ENCODE data around the gene ENTREP3.
"Not testable (repeated sequence)": the region's sequence is repeated elsewhere in the genome, so short reads cannot be mapped to it uniquely, and the experiment has no call there.

Gene ENTREP3

DNA sequence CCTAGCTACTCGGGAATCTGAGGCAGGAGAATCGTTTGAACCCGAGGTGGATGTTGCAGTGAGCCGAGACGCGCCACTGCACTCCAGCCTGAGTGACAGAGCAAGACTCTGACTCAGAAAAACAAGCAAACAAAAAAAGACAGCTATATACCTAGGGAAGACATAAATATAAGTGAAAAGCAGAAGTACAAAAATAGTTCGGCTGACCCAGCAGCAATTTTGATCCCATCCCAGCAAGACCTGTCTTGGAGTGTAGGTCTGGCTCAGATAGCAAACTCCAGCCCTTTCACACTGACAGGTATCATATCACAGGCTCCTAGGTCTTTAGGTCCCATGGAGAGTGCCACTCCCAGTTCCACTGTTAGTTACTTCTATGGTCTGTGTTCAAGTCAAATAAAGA is 32.2 kb downstream of the ENTREP3 start:
- Histone ChIP-seq H3K9ac (ENCODE audit: low read length in 2 of 2) (no peak overlapping the region), H3K9me3 (ENCODE audit: control insufficient read depth in 2 of 2, low read length in 2 of 2) (no peaks in the 10 kb centered on the region), H3K27ac (ENCODE audit: low read length) (no peak overlapping the region), H3K4me3 (ENCODE audit: low read length in 2 of 2) (no peak overlapping the region), H3K27me3 (ENCODE audit: control insufficient read depth in 1 of 2, insufficient read depth in 2 of 2, low read length in 2 of 2) (no peaks in the 10 kb centered on the region), H3K36me3 (ENCODE audit: control insufficient read depth in 2 of 2, insufficient read depth in 2 of 2, low read length in 2 of 2) (no peaks in the 10 kb centered on the region), H3K4me1 (ENCODE audit: control insufficient read depth, insufficient read depth, low read length) (peaks cover 18% of the 10 kb centered on the region)

DNA sequence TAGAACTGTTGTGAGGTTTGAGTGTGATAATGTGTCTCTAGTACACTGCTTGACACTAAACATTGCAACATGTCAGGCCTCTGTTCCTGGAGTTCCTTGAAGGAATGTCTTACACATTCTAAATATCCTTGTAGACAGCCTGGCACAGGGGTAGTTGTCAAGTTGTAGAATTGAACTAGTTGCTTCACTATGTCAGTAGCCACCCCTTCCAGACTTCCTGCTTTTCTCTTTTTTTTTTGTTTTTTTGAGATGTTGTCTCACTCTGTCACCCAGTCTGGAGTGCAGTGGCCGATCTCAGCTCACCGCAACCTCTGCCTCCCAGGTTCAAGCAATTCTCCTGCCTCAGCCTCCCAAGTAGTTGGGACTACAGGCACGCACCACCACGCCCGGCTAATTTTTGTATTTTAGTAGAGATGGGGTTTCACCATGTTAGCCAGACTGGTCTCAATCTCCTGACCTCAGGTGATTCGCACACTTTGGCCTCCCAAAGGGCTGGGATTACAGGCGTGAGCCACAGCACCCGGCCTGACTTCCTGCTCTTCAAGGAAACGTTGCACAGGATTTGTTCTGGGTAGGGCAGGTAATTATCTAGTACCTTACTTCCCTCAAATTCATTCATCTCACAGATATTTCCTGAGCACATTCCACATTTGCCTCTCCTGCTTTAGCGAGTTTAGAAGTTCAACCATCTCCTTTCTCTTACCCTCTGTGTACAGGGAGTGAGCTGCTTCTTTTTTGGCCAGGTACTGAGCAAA is 34.9 kb downstream of the ENTREP3 start:
- not testable (repeated sequence) for H3K9ac ChIP-seq (ENCODE audit: low read length in 2 of 2); H3K27ac ChIP-seq (ENCODE audit: low read length); H3K9me3 ChIP-seq (ENCODE audit: control insufficient read depth in 2 of 2, low read length in 2 of 2); H3K27me3 ChIP-seq (ENCODE audit: control insufficient read depth in 1 of 2, insufficient read depth in 2 of 2, low read length in 2 of 2); H3K36me3 ChIP-seq (ENCODE audit: control insufficient read depth in 2 of 2, insufficient read depth in 2 of 2, low read length in 2 of 2); H3K4me3 ChIP-seq (ENCODE audit: low read length in 2 of 2); H3K4me1 ChIP-seq (ENCODE audit: control insufficient read depth, insufficient read depth, low read length)

DNA sequence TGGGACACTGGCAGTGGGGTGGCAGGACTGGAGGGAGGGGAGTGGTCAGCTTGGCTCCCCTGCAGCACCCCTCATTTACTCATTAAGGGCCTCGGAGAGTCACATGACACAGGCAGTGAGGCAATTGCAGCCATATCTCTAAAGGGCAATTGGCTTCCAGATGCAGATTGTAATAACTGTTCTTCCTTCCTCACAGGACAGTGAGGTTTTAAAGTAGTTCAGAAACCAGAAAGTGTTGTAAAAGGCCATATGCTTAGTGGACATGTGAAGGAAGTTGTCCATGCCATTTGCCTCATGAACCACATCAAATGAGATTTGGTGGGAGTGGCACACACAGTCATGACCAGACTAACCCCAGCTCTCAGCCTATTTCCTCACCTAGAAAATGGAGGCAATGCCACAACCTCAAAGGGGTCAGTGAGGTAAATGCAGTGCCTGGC is 35.7 kb downstream of the ENTREP3 start:
- H3K4me3 ChIP-seq (ENCODE audit: low read length in 2 of 2), result peak overlapping the region in 1 of 2 donors; percentile 44
- peaks cover 5% of the 10 kb centered on the region for H3K4me1 ChIP-seq (ENCODE audit: control insufficient read depth, insufficient read depth, low read length)
- H3K9me3 ChIP-seq (ENCODE audit: control insufficient read depth in 2 of 2, low read length in 2 of 2), result no peaks in the 10 kb centered on the region
- peaks cover 0 to 2% of the 10 kb centered on the region in 2 donors for H3K36me3 ChIP-seq (ENCODE audit: control insufficient read depth in 2 of 2, insufficient read depth in 2 of 2, low read length in 2 of 2)
- H3K9ac ChIP-seq (ENCODE audit: low read length in 2 of 2), result no peak overlapping the region
- peak overlapping the region; percentile 24 for H3K27ac ChIP-seq (ENCODE audit: low read length)
- no peaks in the 10 kb centered on the region for H3K27me3 ChIP-seq (ENCODE audit: control insufficient read depth in 1 of 2, insufficient read depth in 2 of 2, low read length in 2 of 2)

DNA sequence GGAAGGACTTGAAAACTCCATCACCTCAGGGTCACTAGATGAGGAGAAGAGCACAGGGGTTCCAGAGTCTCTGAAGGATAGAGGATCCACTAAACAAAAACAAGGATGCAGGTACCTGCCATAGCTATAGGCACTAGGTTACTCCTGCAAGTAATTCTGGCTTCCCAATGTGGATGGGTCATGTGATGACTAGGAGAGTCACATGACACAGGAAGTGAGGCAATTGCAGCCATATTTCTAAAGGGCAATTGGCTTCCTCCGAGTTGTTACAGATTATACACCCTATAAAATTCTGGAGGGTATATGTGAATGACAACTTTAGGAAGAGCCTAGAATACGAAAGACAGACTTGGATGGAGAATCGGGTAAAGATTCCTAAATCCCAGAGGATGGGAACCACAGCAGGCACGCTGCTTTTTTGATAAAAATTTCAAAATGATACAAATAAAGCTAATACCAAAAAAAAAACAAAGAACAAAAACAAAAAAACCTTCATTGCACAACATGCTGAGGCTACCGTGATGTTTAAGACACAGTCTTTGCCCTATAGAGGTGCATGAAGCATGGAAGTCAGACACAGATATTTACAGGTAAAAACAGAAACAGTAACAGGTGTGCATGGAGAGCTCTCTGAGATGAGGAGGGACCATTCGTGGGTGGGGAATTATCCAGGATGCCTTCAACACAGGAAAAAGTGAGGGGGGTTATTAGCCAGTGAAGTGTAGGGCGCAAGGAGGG is 36.3 kb downstream of the ENTREP3 start:
- peaks cover 0 to 2% of the 10 kb centered on the region in 2 donors for H3K36me3 ChIP-seq (ENCODE audit: control insufficient read depth in 2 of 2, insufficient read depth in 2 of 2, low read length in 2 of 2)
- H3K9ac ChIP-seq (ENCODE audit: low read length in 2 of 2), result peak overlapping the region in 1 of 2 donors; percentile 42
- H3K27ac ChIP-seq (ENCODE audit: low read length), result peak overlapping the region; percentile 24
- no peaks in the 10 kb centered on the region for H3K27me3 ChIP-seq (ENCODE audit: control insufficient read depth in 1 of 2, insufficient read depth in 2 of 2, low read length in 2 of 2)
- peak overlapping the region; percentile 40 to 44 for H3K4me3 ChIP-seq (ENCODE audit: low read length in 2 of 2)
- H3K4me1 ChIP-seq (ENCODE audit: control insufficient read depth, insufficient read depth, low read length), result peaks cover 5% of the 10 kb centered on the region
- H3K9me3 ChIP-seq (ENCODE audit: control insufficient read depth in 2 of 2, low read length in 2 of 2), result no peaks in the 10 kb centered on the region

DNA sequence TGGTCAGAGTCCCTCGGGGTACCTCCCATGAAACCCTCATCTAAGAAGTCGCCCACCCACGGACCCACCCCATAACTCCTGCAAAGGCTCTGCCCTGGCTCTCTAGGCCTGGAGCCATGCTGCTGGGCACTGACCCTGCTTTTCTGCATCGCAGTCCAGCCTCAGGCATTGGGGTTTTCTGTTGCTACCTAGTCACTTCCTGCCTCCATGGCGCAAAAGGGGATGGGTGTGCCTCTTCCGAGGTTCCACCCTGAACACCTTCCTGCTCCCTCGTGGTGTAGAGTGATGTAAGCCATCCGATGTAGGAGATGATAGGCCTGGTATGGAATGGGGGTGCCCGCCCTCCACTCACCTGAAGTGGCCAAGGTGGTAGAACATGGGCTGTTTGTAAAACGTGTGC is 40.6 kb downstream of the ENTREP3 start:
- not testable (repeated sequence) for H3K27ac ChIP-seq (ENCODE audit: low read length); H3K9ac ChIP-seq (ENCODE audit: low read length in 2 of 2); H3K27me3 ChIP-seq (ENCODE audit: control insufficient read depth in 1 of 2, insufficient read depth in 2 of 2, low read length in 2 of 2); H3K9me3 ChIP-seq (ENCODE audit: control insufficient read depth in 2 of 2, low read length in 2 of 2); H3K4me3 ChIP-seq (ENCODE audit: low read length in 2 of 2); H3K36me3 ChIP-seq (ENCODE audit: control insufficient read depth in 2 of 2, insufficient read depth in 2 of 2, low read length in 2 of 2)
- peaks cover 15% of the 10 kb centered on the region for H3K4me1 ChIP-seq (ENCODE audit: control insufficient read depth, insufficient read depth, low read length)

DNA sequence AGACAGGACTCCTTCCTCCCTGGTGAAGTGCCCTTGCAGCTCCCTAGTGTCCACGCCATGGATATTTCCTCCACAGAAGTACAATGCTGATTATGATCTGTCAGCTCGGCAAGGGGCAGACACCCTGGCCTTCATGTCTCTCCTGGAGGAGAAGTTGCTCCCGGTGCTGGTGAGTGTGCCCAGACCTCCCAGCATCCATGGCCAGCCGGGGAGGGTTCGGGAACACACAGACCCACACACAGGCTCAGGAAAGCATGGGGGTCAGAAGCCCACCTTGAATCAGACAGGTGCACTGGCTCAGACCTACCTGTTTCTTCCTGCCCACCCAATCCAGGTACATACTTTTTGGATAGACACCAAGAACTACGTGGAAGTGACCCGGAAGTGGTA is 43.2 kb downstream of the ENTREP3 start:
- not testable (repeated sequence) for H3K9ac ChIP-seq (ENCODE audit: low read length in 2 of 2); H3K27ac ChIP-seq (ENCODE audit: low read length); H3K27me3 ChIP-seq (ENCODE audit: control insufficient read depth in 1 of 2, insufficient read depth in 2 of 2, low read length in 2 of 2); H3K9me3 ChIP-seq (ENCODE audit: control insufficient read depth in 2 of 2, low read length in 2 of 2); H3K4me3 ChIP-seq (ENCODE audit: low read length in 2 of 2); H3K36me3 ChIP-seq (ENCODE audit: control insufficient read depth in 2 of 2, insufficient read depth in 2 of 2, low read length in 2 of 2)
- H3K4me1 ChIP-seq (ENCODE audit: control insufficient read depth, insufficient read depth, low read length), result peaks cover 34% of the 10 kb centered on the region

DNA sequence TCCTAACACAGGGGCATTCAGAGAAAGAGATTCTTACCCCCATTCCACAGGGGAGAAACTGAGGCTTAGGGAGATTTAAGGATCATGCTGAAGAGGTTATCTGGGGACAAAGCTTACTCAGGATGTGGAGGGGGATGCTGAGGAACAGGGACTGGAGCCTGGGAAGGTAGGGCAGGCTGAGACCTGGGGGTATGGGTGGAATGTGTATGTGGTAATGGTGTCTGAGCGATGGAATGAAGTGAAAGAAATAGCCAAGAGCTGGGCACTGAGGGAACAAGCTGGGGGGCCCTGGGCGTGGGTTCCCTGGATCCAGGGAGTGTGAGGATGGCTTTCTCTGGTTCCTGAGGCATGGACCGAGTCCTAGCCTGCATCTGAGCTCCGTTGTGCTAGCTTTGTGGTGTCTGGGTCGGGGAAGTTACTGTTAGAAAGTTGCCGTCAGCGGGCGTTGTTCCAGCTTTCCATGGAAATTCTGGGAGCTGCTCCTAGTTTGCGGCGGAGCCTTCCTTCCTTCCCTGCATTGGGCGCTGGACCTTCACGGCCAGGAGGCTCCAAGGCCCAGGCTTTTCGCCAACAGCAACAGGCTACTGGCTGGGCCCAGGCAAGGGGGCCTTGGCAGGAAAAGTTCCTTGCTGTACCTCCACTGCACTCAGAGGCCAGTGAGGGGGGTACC is 43.8 kb downstream of the ENTREP3 start:
- H3K9me3 ChIP-seq (ENCODE audit: control insufficient read depth in 2 of 2, low read length in 2 of 2); H3K27me3 ChIP-seq (ENCODE audit: control insufficient read depth in 1 of 2, insufficient read depth in 2 of 2, low read length in 2 of 2); H3K9ac ChIP-seq (ENCODE audit: low read length in 2 of 2); H3K4me3 ChIP-seq (ENCODE audit: low read length in 2 of 2); H3K36me3 ChIP-seq (ENCODE audit: control insufficient read depth in 2 of 2, insufficient read depth in 2 of 2, low read length in 2 of 2): not testable (repeated sequence)
- H3K27ac ChIP-seq (ENCODE audit: low read length), result peak overlapping the region; percentile 49
- H3K4me1 ChIP-seq (ENCODE audit: control insufficient read depth, insufficient read depth, low read length), result peaks cover 39% of the 10 kb centered on the region

DNA sequence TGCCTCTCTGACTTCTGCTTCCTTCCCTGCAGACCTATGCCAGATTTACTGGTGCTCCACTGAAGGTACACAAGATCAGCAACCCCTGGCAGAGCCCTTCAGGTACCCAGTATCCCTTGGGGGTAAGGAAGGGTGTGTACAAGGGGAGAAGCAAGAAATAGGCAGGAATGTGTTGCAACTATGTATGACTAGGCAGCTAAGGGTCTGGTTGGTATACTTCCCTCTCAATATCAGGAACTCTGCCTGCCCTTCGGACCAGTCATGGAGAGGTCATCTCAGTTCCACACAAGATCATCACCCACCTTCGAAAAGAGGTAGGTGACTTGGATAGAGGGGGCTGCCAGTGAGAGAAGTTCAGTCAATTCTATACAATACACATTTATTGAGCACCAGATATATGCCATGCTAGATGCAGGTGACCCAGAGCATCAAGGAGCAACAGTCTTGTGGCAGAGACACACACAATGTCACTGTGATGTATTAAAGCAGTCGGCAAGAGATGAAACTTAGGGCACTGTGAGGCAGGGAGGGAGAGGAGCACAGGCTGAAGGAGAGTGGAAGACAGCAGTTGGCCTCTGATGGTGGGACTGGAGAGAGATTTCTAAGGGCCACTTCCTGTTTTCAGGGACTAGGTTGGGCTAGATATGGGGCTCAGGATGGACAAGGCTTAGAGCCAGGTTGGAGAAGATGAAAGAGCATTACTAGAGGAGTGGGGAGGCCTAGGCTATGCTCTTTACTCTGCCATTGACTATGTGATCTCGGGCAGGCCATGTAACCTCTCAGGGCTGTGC is 44.8 kb downstream of the ENTREP3 start:
- H3K9ac ChIP-seq (ENCODE audit: low read length in 2 of 2), result no peak overlapping the region
- peak overlapping the region; percentile 49 for H3K27ac ChIP-seq (ENCODE audit: low read length)
- H3K4me1 ChIP-seq (ENCODE audit: control insufficient read depth, insufficient read depth, low read length), result peaks cover 47% of the 10 kb centered on the region
- H3K36me3 ChIP-seq (ENCODE audit: control insufficient read depth in 2 of 2, insufficient read depth in 2 of 2, low read length in 2 of 2), result peaks cover 3 to 13% of the 10 kb centered on the region in 2 donors
- H3K9me3 ChIP-seq (ENCODE audit: control insufficient read depth in 2 of 2, low read length in 2 of 2), result no peaks in the 10 kb centered on the region
- H3K27me3 ChIP-seq (ENCODE audit: control insufficient read depth in 1 of 2, insufficient read depth in 2 of 2, low read length in 2 of 2), result no peaks in the 10 kb centered on the region
- H3K4me3 ChIP-seq (ENCODE audit: low read length in 2 of 2), result no peak overlapping the region

DNA sequence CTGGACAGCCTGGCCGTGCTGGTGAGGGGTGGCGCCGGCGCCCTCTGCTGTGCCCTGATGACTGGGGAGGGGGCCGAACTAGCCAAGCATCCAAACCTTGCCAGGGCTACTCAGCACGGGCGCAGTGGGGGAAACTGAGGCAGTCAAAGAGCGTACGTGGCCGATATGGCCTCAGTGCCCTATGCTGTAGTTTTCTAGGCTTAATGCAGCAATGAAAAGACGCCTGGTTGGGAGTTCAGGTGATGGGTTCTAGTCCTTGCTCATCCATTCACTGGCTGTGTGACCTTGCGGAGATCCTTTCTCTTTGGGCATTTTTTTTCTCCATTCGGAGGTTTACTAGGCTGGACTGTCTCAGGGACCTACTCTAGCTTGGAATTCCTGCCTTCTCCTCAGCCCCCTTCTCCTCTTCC is 46.0 kb downstream of the ENTREP3 start:
- Histone ChIP-seq H3K4me1 (ENCODE audit: control insufficient read depth, insufficient read depth, low read length) (peaks cover 52% of the 10 kb centered on the region), H3K36me3 (ENCODE audit: control insufficient read depth in 2 of 2, insufficient read depth in 2 of 2, low read length in 2 of 2) (peaks cover 8 to 11% of the 10 kb centered on the region in 2 donors), H3K9me3 (ENCODE audit: control insufficient read depth in 2 of 2, low read length in 2 of 2) (no peaks in the 10 kb centered on the region), H3K27ac (ENCODE audit: low read length) (peak overlapping the region; percentile 99), H3K27me3 (ENCODE audit: control insufficient read depth in 1 of 2, insufficient read depth in 2 of 2, low read length in 2 of 2) (no peaks in the 10 kb centered on the region), H3K4me3 (ENCODE audit: low read length in 2 of 2) (peak overlapping the region; percentile 76 to 95), H3K9ac (ENCODE audit: low read length in 2 of 2) (peak overlapping the region; percentile 94)

DNA sequence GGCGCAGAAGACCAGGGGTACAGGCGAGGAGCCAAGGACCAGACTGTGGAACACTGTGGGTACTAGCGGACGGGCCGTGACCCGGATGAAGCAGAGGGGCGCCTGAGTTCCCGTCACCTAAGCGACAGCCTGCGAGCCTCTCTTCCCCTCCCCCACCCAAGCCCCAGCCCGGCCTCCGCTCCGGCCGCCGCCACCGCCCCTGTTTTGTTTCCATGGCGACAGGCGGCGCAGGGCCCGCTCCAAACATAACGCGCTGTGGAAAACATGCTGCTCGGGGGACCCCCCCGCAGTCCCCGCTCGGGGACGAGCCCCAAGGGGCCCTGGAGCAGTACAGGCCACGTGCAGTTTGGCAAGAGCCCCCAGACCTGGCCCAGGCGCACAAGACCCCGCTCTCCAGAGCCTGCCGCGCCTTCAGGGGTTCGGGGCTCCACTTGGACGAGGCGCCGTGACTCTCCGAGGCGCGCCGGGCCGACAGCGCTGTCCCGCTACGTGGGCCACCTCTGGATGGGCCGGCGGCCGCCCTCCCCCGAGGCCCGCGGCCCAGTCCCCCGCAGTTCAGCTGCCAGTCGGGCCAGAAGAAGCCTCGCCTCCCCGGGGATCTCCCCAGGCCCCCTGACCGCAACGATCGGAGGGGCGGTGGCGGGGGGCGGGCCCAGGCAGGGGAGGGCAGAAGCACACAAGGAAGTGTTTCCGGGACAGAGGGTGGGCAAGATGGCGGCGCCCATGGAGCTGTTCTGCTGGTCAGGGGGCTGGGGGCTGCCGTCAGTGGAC is 46.6 kb downstream of the ENTREP3 start, which contains the start of gene MTX1:
TSS of gene MTX1 (plus strand) at position 155 of the 771 bp plus-strand sequence. CDS start at position 265, 110 bp downstream.
- peak within 1 kb of the TSS; percentile 99 for H3K27ac ChIP-seq (ENCODE audit: low read length)
- H3K4me1 ChIP-seq (ENCODE audit: control insufficient read depth, insufficient read depth, low read length), result peaks cover 52% of the 10 kb centered on the region
- no peaks in the 10 kb centered on the region for H3K9me3 ChIP-seq (ENCODE audit: control insufficient read depth in 2 of 2, low read length in 2 of 2)
- H3K9ac ChIP-seq (ENCODE audit: low read length in 2 of 2), result peak within 1 kb of the TSS; percentile 94 to 96
- peak within 1 kb of the TSS; percentile 76 to 95 for H3K4me3 ChIP-seq (ENCODE audit: low read length in 2 of 2)
- no peaks in the 10 kb centered on the region for H3K27me3 ChIP-seq (ENCODE audit: control insufficient read depth in 1 of 2, insufficient read depth in 2 of 2, low read length in 2 of 2)
- H3K36me3 ChIP-seq (ENCODE audit: control insufficient read depth in 2 of 2, insufficient read depth in 2 of 2, low read length in 2 of 2), result peaks cover 8 to 12% of the 10 kb centered on the region in 2 donors
